Kidney epithelial cell (primary cell): Measurements from ENCODE around the gene SETD2. TPM values are rescaled to one million over a fixed set of nuclear protein-coding genes. Genes with fewer than 3 reads are reported as not detected.

Experiments used
- DNase-seq: peaks from one replicate; pipeline ENCODE4 v3.0.0-alpha.2; 2010; ENCODE audit warnings: low read depth
- H3K27me3 ChIP-seq: 2 replicates; pipeline ENCODE4 v1.6.0; 2011; ENCODE audit warnings: low read length; ENCODE audit not compliant: control insufficient read depth, insufficient read depth
- H3K36me3 ChIP-seq: 2 replicates; pipeline ENCODE4 v1.5.1; 2011; ENCODE audit warnings: low read length; ENCODE audit not compliant: control insufficient read depth, insufficient read depth
- H3K4me3 ChIP-seq: 2 replicates; pipeline ENCODE4 v1.5.1; 2011; ENCODE audit warnings: low read depth, mild to moderate bottlenecking, control low read depth, low read length
- total RNA-seq: library from RNA; depleted of rRNA; stranded (reverse); fragments of >200 nt; gene quantifications from 2 replicates; pipeline ENCODE4 v1.2.3, GENCODE V29; 2015
- TF ChIP-seq, protein P1 (sequence below): IDR thresholded peaks from 2 replicates; pipeline ENCODE4 v1.5.1; 2011; ENCODE audit warnings: mild to moderate bottlenecking, moderate library complexity, low read length, control low read depth, inconsistent platforms; ENCODE audit not compliant: insufficient read depth, poor library complexity, severe bottlenecking

Gene SETD2
- total RNA-seq, 1 donor from 2014 or later: 31.1 TPM

DNA sequence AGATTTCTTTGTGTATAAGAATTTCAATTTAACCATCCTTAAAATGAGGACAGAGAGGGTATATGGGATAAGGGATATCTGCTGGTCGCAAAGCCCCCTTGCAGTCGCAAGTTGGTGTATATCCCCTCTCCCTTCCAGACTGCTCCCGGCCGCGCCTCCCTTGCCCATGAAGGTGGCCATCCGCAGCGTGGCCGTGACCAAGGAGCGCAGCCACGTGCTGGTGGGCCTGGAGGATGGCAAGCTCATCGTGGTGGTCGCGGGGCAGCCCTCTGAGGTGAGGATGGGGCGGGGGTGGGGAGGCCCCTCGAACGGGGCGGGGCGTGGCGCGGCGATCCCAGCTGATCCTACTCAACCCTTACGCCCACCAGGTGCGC, 155.1 kb downstream of the SETD2 start:
- Histone ChIP-seq H3K27me3 (no peaks in the 10 kb centered on the region), H3K36me3 (no peaks in the 10 kb centered on the region), H3K4me3 (peak overlapping the region; percentile 52)
- TF ChIP-seq, protein P1, sequence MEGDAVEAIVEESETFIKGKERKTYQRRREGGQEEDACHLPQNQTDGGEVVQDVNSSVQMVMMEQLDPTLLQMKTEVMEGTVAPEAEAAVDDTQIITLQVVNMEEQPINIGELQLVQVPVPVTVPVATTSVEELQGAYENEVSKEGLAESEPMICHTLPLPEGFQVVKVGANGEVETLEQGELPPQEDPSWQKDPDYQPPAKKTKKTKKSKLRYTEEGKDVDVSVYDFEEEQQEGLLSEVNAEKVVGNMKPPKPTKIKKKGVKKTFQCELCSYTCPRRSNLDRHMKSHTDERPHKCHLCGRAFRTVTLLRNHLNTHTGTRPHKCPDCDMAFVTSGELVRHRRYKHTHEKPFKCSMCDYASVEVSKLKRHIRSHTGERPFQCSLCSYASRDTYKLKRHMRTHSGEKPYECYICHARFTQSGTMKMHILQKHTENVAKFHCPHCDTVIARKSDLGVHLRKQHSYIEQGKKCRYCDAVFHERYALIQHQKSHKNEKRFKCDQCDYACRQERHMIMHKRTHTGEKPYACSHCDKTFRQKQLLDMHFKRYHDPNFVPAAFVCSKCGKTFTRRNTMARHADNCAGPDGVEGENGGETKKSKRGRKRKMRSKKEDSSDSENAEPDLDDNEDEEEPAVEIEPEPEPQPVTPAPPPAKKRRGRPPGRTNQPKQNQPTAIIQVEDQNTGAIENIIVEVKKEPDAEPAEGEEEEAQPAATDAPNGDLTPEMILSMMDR: no peak
- DNase-seq: no peak

DNA sequence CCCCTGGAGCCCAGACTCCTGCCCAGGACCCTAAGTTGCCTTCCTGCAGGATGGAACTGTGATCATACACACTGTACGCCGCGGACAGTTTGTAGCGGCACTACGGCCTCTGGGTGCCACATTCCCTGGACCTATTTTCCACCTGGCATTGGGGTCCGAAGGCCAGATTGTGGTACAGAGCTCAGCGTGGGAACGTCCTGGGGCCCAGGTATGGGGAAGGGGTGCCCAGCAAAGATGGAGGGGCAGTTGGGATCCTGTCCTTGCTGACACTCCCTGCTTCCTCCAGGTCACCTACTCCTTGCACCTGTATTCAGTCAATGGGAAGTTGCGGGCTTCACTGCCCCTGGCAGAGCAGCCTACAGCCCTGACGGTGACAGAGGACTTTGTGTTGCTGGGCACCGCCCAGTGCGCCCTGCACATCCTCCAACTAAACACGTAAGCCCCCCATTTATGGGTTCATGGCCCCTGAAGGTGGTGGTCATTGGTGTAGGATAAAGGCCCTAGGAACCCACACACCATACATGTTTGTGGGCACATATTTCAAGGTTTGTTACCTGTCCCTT, 155.6 kb downstream of the SETD2 start:
- Histone ChIP-seq H3K4me3 (no peak overlapping the region), H3K27me3 (no peaks in the 10 kb centered on the region), H3K36me3 (no peaks in the 10 kb centered on the region)
- no peak for DNase-seq
- TF ChIP-seq, protein P1: no peak

DNA sequence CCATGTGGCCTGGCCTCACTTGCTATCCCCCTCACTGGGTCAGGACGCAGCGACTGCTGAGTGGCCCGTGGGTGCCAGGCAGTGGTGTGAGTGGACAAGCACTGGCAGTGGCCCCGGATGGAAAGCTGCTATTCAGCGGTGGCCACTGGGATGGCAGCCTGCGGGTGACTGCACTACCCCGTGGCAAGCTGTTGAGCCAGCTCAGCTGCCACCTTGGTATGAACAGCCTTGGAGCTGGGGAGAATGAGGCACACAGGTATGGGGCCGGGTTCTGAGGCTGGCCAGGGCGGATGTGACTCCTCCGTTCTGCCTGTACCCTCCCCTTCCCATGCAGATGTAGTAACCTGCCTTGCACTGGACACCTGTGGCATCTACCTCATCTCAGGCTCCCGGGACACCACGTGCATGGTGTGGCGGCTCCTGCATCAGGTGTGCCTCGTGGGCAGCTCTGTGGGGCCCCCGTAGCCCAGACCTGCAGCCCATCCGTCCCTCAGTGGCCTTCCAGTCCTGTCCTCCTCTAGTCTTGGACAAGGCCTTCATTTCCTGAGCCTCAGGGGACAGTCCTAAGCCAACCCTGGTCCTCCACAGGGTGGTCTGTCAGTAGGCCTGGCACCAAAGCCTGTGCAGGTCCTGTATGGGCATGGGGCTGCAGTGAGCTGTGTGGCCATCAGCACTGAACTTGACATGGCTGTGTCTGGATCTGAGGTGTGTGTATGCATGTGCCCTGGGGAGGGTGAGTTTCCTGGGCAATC, 156.3 kb downstream of the SETD2 start:
- TF ChIP-seq, protein P1: no peak
- no peaks in the 10 kb centered on the region for H3K27me3 ChIP-seq
- H3K4me3 ChIP-seq: no peak overlapping the region
- DNase-seq: no peak
- no peaks in the 10 kb centered on the region for H3K36me3 ChIP-seq

DNA sequence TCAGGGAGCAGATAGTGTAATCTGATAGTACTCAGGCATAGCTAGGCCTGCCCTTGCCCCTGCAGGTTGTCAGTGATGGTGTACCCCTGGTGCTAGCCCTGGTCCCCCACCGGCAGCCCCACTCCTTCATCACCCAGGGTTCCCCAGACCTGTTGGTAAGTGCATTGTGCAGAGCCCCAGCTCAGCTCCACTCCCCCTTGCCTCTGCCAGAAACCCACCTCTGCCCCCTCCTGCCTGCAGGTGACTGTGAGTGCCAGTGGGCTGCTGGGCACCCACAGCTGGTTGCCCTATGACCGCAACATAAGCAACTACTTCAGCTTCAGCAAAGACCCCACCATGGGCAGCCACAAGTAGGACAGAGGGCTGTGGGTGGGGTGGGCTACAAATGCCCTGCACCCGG, 156.9 kb downstream of the SETD2 start:
- Histone ChIP-seq H3K36me3 (no peaks in the 10 kb centered on the region), H3K4me3 (no peak overlapping the region), H3K27me3 (no peaks in the 10 kb centered on the region)
- TF ChIP-seq, protein P1: no peak
- no peak for DNase-seq

DNA sequence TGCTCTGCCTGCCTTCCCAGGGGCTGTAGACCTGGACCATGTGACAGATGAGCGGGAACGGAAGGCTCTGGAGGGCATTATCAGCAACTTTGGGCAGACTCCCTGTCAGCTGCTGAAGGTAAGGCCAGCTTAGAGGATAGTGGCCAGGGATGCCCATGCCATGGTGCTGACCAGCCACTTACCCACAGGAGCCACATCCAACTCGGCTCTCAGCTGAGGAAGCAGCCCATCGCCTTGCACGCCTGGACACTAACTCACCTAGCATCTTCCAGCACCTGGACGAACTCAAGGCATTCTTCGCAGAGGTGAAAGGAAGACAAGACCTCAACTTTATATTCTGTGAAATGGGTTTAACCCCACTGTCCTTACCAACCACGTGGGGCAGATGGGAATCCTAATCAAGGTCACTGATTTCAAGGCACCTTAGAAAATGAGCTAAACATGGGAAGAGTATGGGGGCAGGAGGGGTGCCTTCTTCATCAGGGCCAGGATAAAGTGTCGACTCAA, 157.7 kb downstream of the SETD2 start:
- Histone ChIP-seq H3K36me3 (no peaks in the 10 kb centered on the region), H3K27me3 (no peaks in the 10 kb centered on the region), H3K4me3 (no peak overlapping the region)
- TF ChIP-seq, protein P1: no peak
- no peak for DNase-seq
